NCI-H774 (cell line): ENCODE data around the gene ITIH2.
A peak's percentile ranks its signal among the peaks of the same experiment; 100 is the strongest.
"Not testable (repeated sequence)": the region's sequence is repeated elsewhere in the genome, so short reads cannot be mapped to it uniquely, and the experiment has no call there.

ENCODE experiments used
- DNase-seq: peaks from one replicate; lab custom pipeline; 2025; lab: John Stamatoyannopoulos, UW

Gene ITIH2, protein sequence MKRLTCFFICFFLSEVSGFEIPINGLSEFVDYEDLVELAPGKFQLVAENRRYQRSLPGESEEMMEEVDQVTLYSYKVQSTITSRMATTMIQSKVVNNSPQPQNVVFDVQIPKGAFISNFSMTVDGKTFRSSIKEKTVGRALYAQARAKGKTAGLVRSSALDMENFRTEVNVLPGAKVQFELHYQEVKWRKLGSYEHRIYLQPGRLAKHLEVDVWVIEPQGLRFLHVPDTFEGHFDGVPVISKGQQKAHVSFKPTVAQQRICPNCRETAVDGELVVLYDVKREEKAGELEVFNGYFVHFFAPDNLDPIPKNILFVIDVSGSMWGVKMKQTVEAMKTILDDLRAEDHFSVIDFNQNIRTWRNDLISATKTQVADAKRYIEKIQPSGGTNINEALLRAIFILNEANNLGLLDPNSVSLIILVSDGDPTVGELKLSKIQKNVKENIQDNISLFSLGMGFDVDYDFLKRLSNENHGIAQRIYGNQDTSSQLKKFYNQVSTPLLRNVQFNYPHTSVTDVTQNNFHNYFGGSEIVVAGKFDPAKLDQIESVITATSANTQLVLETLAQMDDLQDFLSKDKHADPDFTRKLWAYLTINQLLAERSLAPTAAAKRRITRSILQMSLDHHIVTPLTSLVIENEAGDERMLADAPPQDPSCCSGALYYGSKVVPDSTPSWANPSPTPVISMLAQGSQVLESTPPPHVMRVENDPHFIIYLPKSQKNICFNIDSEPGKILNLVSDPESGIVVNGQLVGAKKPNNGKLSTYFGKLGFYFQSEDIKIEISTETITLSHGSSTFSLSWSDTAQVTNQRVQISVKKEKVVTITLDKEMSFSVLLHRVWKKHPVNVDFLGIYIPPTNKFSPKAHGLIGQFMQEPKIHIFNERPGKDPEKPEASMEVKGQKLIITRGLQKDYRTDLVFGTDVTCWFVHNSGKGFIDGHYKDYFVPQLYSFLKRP

DNA sequence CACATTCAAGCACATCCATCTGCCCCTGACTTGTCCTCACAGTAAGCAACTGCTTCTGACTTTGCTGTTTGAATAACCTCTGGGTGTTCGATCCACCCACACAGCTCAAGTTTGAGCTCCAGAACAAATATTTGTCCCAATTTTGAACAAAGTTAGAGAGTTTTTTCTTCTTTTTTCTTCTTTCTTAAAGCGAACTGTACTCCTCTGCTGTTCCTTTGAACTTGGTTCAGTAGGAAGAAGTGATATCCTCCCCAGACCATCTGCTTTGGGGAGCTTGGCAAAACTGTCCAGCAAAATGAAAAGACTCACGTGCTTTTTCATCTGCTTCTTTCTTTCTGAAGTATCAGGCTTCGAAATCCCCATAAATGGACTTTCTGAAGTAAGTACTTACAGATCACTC, at the start of gene ITIH2:
Gene ITIH2 (plus strand): TSS at position 177 of the 400 bp plus-strand sequence. CDS start 119 bp downstream, at position 296.
- DNase-seq = no peak

GRCh38 chr10:7657079-7657478, 46.0 kb upstream of the ITIH2 start:
- DNase-seq = not testable (repeated sequence)

DNA sequence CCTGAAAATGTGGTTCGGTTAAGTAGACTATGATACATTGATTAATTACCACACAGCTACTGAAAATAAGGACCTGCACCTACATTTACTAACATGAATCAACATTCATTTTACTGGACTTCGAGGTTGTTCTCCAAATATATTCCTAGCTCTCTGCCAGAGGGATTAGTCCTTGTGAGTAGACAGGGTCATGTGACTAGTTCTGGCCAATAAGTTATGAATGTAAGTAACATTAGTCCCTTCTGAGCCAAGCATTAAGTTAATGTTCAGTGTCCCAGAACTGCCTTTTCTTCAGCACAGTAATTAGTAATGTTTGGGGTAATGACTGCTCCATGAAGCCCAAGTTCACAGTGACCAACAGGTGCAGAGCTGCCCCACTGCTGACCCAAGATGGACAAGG, 45.6 kb upstream of the ITIH2 start:
- DNase-seq = no peak

- no peak for DNase-seq
These were observed 43.6 kb upstream of the ITIH2 start for GRCh38 chr10:7659560-7659959.

GRCh38 chr10:7662522-7662921, 40.6 kb upstream of the ITIH2 start:
- DNase-seq = no peak

DNA sequence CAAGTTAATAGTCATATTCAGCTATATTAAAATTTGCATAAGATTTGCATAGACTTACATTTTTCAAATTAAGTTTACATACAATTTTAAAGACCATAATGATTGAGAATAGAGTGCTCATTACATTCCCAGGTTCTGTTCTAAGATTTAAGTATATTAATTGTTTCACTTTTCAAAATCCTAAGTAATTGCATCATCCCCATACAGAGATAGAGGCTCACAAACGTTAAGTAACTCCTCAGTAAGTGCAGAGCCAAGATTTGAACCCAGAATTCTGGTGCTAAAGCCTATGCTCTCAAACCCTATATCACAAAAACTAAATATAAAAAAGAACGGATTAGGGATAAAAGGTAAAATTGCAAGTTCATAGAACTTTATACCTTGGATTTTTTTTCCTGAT, 38.4 kb upstream of the ITIH2 start:
- DNase-seq = no peak

DNA sequence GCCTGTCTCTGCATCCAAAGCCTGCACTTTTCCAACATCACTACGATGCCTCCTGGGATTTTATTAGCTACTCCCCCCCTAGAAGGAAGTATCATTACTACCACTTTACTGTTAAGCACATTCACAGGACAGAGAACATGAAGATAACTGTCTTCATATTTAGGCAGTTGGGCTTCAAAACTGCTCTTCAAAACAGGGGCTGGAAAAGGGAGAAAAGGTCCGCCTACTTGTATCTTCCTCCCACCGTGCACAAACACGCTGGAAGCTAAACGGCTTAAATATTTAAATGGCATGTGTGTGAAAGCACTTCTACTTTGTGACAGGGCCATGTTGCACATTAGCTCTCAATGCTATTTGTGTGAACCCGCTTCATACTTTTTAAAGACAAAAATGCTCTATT, 37.3 kb upstream of the ITIH2 start:
- DNase-seq = no peak

DNA sequence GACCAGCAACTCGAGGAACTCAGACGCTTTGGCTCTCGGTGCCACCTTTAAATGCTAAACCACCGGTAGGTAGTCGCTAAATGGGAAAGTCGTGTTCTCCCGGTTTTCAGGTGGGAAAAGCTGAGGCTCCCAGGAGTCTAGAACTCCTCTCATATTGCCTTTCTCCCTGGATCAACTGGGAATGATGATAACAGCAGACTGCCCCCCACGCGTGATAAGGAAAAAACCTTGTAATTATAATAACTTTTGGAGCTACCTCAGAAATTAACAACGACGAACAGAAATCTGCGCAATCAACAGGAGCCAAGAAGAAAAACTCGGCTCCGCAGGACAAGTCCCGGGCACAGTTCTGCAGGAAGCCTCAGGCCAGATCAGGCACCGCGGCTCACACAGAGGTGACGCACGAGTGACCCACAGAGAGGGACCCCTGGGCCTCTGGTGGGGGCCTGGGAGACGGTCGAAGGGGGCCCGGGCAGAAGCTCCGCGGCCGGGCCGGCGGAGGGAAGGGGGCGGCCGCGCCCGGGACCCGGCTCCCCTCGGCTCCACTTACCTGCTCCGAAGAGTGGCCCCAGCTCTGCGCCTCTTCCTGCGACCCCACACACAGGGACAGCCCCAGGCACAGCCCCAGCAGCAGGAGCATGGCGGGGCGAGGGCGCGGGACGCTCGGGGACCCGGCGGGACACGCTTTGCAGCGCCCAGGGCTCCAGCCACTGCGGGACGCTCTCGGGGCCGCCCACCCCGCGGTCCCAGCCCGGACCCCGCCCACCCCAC, 36.7 kb upstream of the ITIH2 start, which contains the start of gene ITIH5:
Gene ITIH5 (minus strand): TSS at position 714 of the 771 bp plus-strand sequence. CDS start 74 bp downstream, at position 640.
- no peak for DNase-seq

DNA sequence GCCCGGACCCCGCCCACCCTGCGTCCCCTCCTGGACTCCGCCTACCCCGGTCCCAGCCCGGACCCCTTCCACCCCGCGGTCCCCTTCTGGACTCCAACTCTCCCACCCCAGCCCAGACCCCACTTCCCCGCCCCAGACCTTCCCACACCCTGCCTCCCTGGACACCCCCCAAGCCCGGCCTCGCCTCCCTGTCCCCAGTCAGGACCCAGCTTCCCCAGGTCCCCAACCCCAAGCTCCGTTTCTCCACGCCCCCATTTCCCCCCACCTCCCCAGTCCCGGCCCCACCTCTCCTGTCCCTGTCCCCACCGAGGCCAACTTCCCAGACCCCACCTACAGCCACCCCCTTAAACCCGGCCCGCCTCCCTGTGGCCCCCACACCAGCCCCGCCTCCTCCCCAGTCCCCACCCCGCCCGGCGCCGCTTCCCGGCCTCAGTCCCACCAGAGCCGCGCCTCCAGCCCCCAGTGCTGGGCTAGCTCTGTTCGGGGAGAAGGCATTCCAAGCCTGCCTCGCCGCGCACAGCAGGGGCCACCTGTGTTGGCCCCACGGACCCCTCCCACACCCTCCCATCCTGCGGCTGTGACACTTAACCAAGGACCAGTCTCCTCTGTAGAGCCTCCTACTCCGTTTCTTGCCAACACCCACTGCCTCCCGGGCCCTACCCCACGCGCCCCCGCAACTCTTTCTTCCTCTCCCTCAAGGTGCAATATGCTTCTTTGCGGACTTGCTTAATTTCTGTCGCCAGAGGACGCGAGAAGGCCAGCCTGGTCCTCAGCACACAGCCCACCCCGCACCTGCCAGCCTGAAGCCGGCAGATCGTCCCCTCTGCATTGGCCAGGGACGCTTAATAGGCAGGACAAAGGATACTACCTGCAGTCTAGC, 35.6 kb upstream of the ITIH2 start:
- no peak for DNase-seq

GRCh38 chr10:7670157-7670556, 33.0 kb upstream of the ITIH2 start:
- DNase-seq = no peak

- no peak for DNase-seq
These were observed 30.6 kb upstream of the ITIH2 start for GRCh38 chr10:7672341-7673134.

- no peak for DNase-seq
These were observed 23.9 kb upstream of the ITIH2 start for GRCh38 chr10:7679256-7679655.

DNA sequence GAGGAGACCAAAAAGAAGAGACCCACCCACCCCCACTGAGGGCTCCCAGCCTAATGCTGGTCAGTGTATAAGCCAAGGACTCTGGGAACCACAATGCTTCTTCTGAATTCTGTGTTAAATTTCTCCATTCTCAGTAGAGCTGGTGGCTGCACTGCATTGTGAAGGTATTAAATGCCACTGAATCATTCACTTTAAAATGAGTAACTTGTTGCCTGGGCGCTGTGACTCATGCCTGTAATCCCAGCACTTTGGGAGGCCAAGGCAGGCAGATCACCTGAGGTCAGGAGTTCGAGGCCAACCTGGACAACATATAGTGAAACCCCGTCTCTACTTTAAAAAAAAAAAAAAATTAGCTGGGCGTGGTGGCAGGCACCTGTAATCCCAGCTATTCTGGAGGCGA, 23.0 kb upstream of the ITIH2 start:
- not testable (repeated sequence) for DNase-seq

GRCh38 chr10:7686351-7687171, 16.6 kb upstream of the ITIH2 start:
- peak; percentile 74 for DNase-seq

DNA sequence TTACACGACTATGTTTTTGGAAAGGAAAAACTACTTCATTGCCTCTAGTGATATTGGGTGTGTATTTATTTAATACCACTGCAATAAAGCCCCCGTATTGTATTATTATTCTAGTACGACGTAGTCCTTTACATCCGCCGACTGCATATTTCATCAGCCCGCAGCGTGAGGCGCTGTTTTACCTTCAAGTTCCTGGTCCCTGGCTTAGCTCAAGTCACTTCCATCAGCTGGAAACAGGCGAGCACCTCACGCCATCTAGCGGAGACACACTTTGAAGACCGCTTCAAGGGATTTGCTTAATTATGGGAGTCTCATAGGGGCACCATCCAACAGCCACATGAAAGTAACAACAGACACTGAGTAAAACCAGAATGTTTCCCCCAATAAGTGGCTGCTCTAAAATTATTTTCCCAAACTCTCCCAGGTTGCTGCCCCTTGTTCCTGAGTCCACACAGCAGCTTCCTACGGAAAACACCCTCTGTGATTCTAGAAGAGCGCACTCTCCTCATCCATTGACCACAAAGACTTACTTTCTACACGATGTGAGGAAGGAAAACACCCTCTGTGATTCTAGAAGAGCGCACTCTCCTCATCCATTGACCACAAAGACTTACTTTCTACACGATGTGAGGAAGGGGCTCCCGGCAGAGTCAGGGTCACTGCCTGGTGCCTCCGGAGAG, 15.7 kb upstream of the ITIH2 start:
- peak; percentile 75 for DNase-seq

- DNase-seq = no peak
These were observed 13.5 kb upstream of the ITIH2 start for GRCh38 chr10:7689591-7689990.

GRCh38 chr10:7690885-7691597, 12.1 kb upstream of the ITIH2 start:
- not testable (repeated sequence) for DNase-seq

DNA sequence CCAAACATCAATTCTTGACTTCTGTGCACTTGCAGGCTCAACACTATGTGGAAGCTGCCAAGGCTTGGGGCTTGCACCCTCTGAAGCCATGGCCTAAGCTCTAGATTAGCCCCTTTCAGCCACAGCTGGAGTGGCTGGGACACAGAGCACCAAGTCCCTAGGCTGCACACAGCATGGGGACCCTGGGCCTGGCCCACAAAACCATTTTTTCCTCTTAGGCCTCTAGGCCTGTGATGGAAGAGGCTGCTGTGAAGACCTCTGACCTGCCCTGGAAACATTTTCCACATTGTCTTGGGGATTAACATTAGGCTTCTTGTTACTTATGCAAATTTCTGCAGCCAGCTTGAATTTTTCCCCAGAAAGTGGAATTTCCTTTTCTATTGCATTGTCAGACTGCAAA, 10.7 kb upstream of the ITIH2 start:
- not testable (repeated sequence) for DNase-seq
